ENCODE measurements around the gene KLHL29. TPM values are rescaled to one million over a fixed set of nuclear protein-coding genes. Genes with fewer than 3 reads are reported as not detected.

Gene KLHL29
- total and polyA plus RNA-seq, 2 of the 13 experiments (the other 11 are each of a cell fraction or from before 2014, with no cell fraction given) = 0.01 TPM; not detected in 1

GRCh38 chr2:23545396-23545795 is 160.4 kb downstream of the KLHL29 start (continued):
- TF ChIP-seq ZNF784 (CRISPR knock-in tag; IDR thresholded peaks at IDR 0.05; ENCODE audit: borderline replicate concordance) = no peak
- no peak for TF ChIP-seq MIXL1 (CRISPR knock-in tag; IDR thresholded peaks at IDR 0.05)
- no peak for TF ChIP-seq ZNF251 (CRISPR knock-in tag; IDR thresholded peaks at IDR 0.05)
- TF ChIP-seq CCAR2 (optimal IDR thresholded peaks at IDR 0.05; ENCODE audit: low read depth, low read length) = no peak
- TF ChIP-seq ZNF619 (CRISPR knock-in tag; IDR thresholded peaks at IDR 0.05) = no peak
- TF ChIP-seq ZBTB3 (CRISPR knock-in tag; IDR thresholded peaks at IDR 0.05; ENCODE audit: borderline replicate concordance, low read depth) = no peak
- no peak for TF ChIP-seq ZNF124 (CRISPR knock-in tag; IDR thresholded peaks at IDR 0.05)
- TF ChIP-seq JARID2 (CRISPR knock-in tag; IDR thresholded peaks at IDR 0.05; ENCODE audit: insufficient replicate concordance) = no peak
- no peak for TF ChIP-seq POLR2G (IDR thresholded peaks at IDR 0.05; ENCODE audit: low read depth, low read length)
- TF ChIP-seq ZNF709 (CRISPR knock-in tag; IDR thresholded peaks at IDR 0.05) = no peak
- no peak for TF ChIP-seq BCLAF1 (IDR thresholded peaks at IDR 0.05)

- ChIA-PET CTCF (ENCODE audit: low intra/inter-chr PET ratio, low total read pairs) (no interaction called here), POLR2A (no interaction called here)
- Histone ChIP-seq H3K79me2 (ENCODE audit: insufficient read depth, low read length) (no peaks in the 10 kb centered on the region), H3K4me1 (ENCODE audit: insufficient read depth, low read length) (no peaks in the 10 kb centered on the region), H3K27ac (ENCODE audit: extremely low read length, insufficient read depth, low read length) (no peak overlapping the region), H2AFZ (ENCODE audit: low read length) (no peak overlapping the region), H4K20me1 (ENCODE audit: insufficient read depth, low read length) (no peaks in the 10 kb centered on the region), H3K27me3 (ENCODE audit: control insufficient read depth in 1 of 2, insufficient read depth in 2 of 2, low read length in 2 of 2) (peaks cover 3 to 63% of the 10 kb centered on the region in 2 experiments), H3K36me3 (replicated peaks in 1 of 2; ENCODE audit: control insufficient read depth in 1 of 2, insufficient read depth in 2 of 2, low read length in 2 of 2) (no peaks in the 10 kb centered on the region), H3K4me3 (replicated peaks in 1 of 3; ENCODE audit: insufficient read depth in 1 of 3, low read depth in 2 of 3, low read length in 3 of 3) (no peak overlapping the region), H3K9me3 (ENCODE audit: low read length) (no peaks in the 10 kb centered on the region), H3K9ac (ENCODE audit: insufficient read depth, low read depth, low read length) (no peak overlapping the region), H3K4me2 (ENCODE audit: low read depth, low read length) (no peak overlapping the region)
- intact Hi-C loops (cut with micrococcal nuclease; ENCODE audit: unreplicated experiment) (no loop called here), in situ Hi-C loops (cut with HindIII; ENCODE audit: extremely low pct_ligation_motif_present, low pct_unique_long_range_greater_than_20kb) (no loop called here)
- FAIRE-seq (no peak), DNase-seq (ENCODE audit: low spot score) (no peak), ATAC-seq (peak; percentile 11; the same call in 1 of the 3 replicates)
- BruUV-seq (replicated peaks) = no TSS peak
- TF ChIP-seq MLLT10 (CRISPR knock-in tag; IDR thresholded peaks at IDR 0.05) = no peak
- no peak for TF ChIP-seq CCDC6 (CRISPR knock-in tag; IDR thresholded peaks at IDR 0.05)
- TF ChIP-seq ARID3A (IDR thresholded peaks at IDR 0.05; ENCODE audit: low read depth, low read length) = no peak
- no peak for TF ChIP-seq TFDP2 (CRISPR knock-in tag; IDR thresholded peaks at IDR 0.05)
- 20% methylated on average over 2 of the region's 3 CpGs for WGBS (ENCODE audit: low lambda C conversion rate)
Observed at GRCh38 chr2:23545811-23546210, 160.8 kb downstream of the KLHL29 start.

Data from HepG2 (cell line).